Thoracic aorta (tissue), 2 donors: ENCODE results near the gene HMGA1. TPM values are rescaled to one million over a fixed set of nuclear protein-coding genes. Genes with fewer than 3 reads are reported as not detected.

Experiments
- ATAC-seq: fragments of 150-250 bp; one replicate; pipeline ENCODE4 v1.8.0; 2017; ENCODE audit warnings: low read depth; ENCODE audit not compliant: insufficient number of reproducible peaks, low FRiP score
- DNase-seq: peaks from one replicate; pipeline ENCODE4 v3.0.0-alpha.2; 2020; ENCODE audit warnings: low spot score
- H3K27ac ChIP-seq, 2 donors: fragments of 200-600 bp; sonication (generic); 1 replicate in 1 of 2; 2 replicates in 1 of 2; pipeline ENCODE4 v1.5.1; 2016; ENCODE audit warnings: mild to moderate bottlenecking in 2 of 2, moderate library complexity in 2 of 2
- H3K27me3 ChIP-seq: fragments of 200-600 bp; sonication (generic); replicated peaks from 2 replicates; pipeline ENCODE4 v1.6.0; 2016; ENCODE audit warnings: mild to moderate bottlenecking; ENCODE audit not compliant: insufficient read depth
- H3K36me3 ChIP-seq: fragments of 200-600 bp; sonication (generic); one replicate; pipeline ENCODE4 v1.5.1; 2016
- H3K4me1 ChIP-seq, 2 donors: fragments of 200-600 bp; sonication (generic); 1 replicate in 1 of 2; 2 replicates in 1 of 2; pipeline versions ENCODE4 v1.5.1 to v1.6.0; 2016; ENCODE audit warnings: low read depth in 2 of 2, mild to moderate bottlenecking in 1 of 2; ENCODE audit not compliant: control insufficient read depth in 1 of 2
- H3K4me3 ChIP-seq: fragments of 200-600 bp; sonication (generic); 2 replicates; pipeline ENCODE4 v1.5.1; 2016; ENCODE audit warnings: mild to moderate bottlenecking
- H3K9me3 ChIP-seq: fragments of 200-600 bp; sonication (generic); 2 replicates; pipeline ENCODE4 v1.5.1; 2016
- total RNA-seq, 2 donors: library from RNA; depleted of rRNA; stranded (reverse); fragments of >200 nt; gene quantifications; one replicate each; pipeline versions ENCODE4 v1.1.0 to v1.2.3, GENCODE V29; 2016
- TF ChIP-seq, protein P1 (sequence below): fragments of 200-600 bp; sonication (generic); IDR thresholded peaks from one replicate; pipeline ENCODE4 v1.5.1; 2019; ENCODE audit warnings: antibody characterized with exemption

The HMGA1 gene, protein sequence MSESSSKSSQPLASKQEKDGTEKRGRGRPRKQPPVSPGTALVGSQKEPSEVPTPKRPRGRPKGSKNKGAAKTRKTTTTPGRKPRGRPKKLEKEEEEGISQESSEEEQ
- total RNA-seq = 10 to 100 TPM; 20.7 to 28.0 TPM

DNA sequence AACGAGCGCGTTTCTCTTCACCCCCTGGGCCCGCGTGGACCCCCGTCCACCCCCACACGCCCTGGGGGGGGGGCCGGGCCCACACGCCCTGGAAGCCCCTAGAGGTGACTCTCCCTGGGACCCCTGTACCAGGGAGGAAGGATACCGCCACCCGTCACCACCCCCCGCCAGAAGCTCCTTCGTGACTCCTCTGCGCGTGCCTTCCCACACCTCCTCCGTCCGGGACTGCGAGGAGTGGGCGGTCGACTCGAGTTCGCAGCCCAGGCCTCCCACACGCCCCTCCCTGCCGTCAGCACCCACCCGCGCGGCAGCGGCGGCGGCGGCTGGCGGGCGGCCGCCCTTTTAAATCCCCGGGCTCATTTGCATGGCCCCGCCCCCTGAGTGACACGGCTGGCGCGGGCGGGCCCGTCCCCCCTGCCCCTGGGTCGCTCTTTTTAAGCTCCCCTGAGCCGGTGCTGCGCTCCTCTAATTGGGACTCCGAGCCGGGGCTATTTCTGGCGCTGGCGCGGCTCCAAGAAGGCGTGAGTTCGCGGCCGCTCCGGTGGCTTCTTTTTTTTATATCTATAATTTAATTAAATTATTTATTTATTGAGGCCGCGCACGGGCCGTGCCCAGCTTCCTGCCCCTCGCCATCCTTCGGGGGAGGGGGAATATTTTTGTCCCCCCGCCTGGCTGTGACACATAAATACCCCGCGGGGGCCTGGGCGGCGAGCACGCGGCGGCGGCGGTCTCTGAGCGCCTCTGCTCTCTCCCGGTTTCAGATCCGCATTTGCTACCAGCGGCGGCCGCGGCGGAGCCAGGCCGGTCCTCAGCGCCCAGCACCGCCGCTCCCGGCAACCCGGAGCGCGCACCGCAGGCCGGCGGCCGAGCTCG lies at the start of gene HMGA1:
HMGA1 (plus strand) TSS at position 431 of the 873 bp plus-strand sequence. CDS start 3,908 bp downstream, outside the sequence.
- Histone ChIP-seq H3K4me3 (peak within 1 kb of the TSS; percentile 78), H3K4me1 (peaks cover 5 to 19% of the 10 kb centered on the region in 2 donors), H3K36me3 (no peaks in the 10 kb centered on the region), H3K27ac (peak within 1 kb of the TSS; percentile 62 to 71), H3K27me3 (no peaks in the 10 kb centered on the region), H3K9me3 (no peaks in the 10 kb centered on the region)
- TF ChIP-seq, protein P1, sequence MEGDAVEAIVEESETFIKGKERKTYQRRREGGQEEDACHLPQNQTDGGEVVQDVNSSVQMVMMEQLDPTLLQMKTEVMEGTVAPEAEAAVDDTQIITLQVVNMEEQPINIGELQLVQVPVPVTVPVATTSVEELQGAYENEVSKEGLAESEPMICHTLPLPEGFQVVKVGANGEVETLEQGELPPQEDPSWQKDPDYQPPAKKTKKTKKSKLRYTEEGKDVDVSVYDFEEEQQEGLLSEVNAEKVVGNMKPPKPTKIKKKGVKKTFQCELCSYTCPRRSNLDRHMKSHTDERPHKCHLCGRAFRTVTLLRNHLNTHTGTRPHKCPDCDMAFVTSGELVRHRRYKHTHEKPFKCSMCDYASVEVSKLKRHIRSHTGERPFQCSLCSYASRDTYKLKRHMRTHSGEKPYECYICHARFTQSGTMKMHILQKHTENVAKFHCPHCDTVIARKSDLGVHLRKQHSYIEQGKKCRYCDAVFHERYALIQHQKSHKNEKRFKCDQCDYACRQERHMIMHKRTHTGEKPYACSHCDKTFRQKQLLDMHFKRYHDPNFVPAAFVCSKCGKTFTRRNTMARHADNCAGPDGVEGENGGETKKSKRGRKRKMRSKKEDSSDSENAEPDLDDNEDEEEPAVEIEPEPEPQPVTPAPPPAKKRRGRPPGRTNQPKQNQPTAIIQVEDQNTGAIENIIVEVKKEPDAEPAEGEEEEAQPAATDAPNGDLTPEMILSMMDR = no peak
- peak; percentile 37 for ATAC-seq
- DNase-seq = peak; percentile 66

DNA sequence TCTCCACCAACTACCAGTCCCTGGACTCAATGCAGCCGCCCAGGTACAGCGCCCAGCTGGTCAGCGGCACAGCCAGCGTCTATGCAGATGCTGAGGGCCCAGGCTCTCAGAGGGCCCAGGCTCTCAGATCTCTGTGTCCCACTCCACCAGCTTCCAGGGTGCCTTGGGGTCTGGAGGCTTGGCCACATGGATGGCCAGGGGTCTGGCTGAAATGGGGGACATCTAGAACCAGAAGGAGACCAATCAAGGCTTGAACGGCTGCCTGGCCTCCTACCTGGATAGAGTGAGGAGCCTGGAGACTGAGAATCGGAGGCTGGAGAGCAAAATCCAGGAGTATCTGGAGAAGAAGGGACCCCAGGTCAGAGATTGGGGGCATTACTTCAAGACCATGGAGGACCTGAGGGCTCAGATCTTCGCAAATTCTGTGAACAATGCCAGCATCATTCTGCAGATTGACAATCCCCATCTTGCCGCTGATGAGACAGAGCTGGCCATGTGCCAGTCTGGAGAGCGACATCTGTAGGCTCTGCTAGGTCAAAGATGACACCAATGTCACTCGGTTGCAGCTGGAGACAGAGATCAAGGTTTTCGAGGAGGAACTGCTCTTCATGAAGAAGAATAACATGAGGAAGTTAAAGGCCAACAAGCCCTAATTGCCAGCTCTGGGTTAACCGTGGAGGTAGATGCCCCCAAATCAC lies 46.7 kb upstream of the HMGA1 start:
- Histone ChIP-seq H3K4me1 (no peaks in the 10 kb centered on the region), H3K4me3 (no peak overlapping the region), H3K36me3 (no peaks in the 10 kb centered on the region), H3K27ac (no peak overlapping the region), H3K9me3 (no peaks in the 10 kb centered on the region), H3K27me3 (no peaks in the 10 kb centered on the region)
- no peak for DNase-seq
- no peak for ATAC-seq
- TF ChIP-seq, protein P1 = no peak

DNA sequence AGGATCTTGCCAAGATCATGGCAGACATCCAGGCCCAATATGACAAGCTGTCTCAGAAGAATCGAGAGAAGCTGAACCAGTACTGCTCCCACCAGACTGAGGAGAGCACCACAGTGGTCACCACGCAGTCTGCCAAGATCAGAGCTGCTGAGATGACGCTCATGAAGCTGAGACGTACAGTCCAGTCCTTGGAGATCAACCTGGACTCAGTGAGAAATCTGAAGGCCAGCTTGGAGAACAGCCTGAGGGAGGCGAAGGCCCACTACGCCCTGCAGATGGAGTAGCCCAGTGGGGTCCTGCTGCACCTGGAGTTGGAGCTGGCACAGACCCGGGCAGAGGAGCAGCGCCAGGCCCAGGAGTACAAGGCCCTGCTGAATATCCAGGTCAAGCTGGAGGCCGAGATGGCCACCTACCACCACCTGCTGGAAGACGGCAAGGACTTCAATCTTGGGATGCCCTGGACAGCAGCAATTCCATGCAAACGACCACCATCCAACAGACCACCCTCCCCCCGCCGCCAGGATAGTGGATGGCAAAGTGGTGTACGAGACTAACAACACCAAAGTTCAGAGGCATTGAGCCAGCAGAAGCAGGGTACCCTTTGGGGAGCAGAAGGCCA lies 46.1 kb upstream of the HMGA1 start:
- Histone ChIP-seq H3K4me1 (no peaks in the 10 kb centered on the region), H3K36me3 (no peaks in the 10 kb centered on the region), H3K4me3 (no peak overlapping the region), H3K27me3 (no peaks in the 10 kb centered on the region), H3K9me3 (no peaks in the 10 kb centered on the region), H3K27ac (no peak overlapping the region)
- ATAC-seq = no peak
- TF ChIP-seq, protein P1 = no peak
- no peak for DNase-seq

DNA sequence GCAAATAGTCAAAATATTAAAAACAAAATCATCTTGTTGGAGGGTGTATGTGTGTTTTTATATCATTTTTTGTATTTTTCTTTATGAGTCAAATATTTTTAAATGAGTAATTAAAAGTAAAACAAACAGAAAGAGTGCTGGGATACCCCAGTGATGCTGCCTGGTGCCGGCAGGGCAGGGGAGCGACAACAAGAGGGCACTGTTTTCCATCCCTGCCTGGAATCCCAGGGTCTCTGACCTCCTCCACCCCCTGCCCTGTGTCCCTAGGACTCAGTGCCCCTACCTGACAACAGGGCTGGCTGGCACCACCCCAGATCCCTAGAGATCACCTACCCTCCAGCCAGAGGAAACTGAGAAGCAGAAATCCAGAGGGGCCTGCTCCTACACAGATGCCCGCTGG lies 41.9 kb upstream of the HMGA1 start:
- TF ChIP-seq, protein P1 = no peak

DNA sequence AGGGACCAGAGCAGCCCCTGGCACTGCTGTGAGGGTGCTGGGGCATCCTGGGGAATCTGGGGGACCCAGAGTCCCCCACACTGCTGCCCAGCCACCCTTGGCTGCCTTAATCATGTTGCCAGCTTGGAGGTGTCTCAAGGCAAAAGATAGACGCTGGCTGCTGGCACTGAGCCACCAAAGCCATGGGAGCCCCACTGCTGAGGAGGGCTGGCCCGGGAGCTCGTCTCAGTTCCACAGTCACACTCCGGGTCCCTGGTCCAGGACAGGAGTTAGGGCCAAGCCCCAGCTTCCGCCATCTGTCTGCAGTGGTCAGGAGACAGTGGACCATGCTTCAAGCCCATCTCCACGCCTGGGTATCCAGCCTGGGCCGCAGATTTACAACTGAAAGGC lies 41.0 kb upstream of the HMGA1 start:
- Histone ChIP-seq H3K4me1 (peaks cover 0 to 4% of the 10 kb centered on the region in 2 donors), H3K36me3 (no peaks in the 10 kb centered on the region), H3K9me3 (no peaks in the 10 kb centered on the region), H3K4me3 (peak overlapping the region; percentile 72), H3K27ac (no peak overlapping the region), H3K27me3 (no peaks in the 10 kb centered on the region)
- ATAC-seq (no peak), DNase-seq (no peak)
- TF ChIP-seq, protein P1 = no peak

More for the DNA sequence above, 41.9 kb upstream of the HMGA1 start:
- no peaks in the 10 kb centered on the region for H3K27me3 ChIP-seq
- ATAC-seq (no peak), DNase-seq (no peak)
- H3K27ac ChIP-seq = no peak overlapping the region
- H3K4me1 ChIP-seq = peaks cover 0 to 4% of the 10 kb centered on the region in 2 donors
- H3K4me3 ChIP-seq = no peak overlapping the region
- H3K36me3 ChIP-seq = no peaks in the 10 kb centered on the region
- no peaks in the 10 kb centered on the region for H3K9me3 ChIP-seq
